HG02852 (cell line): Measurements from ENCODE around the gene BRMS1.
"Not testable (repeated sequence)": the region's sequence is repeated elsewhere in the genome, so short reads cannot be mapped to it uniquely, and the experiment has no call there.

ENCODE experiments used
- ATAC-seq: cut with Tn5 transposase; IDR thresholded peaks from one replicate; pipeline ENCODE4 v1.9.1; 2021; ENCODE audit warnings: mild to moderate bottlenecking, moderate library complexity; ENCODE audit not compliant: unreplicated experiment

Gene BRMS1

DNA sequence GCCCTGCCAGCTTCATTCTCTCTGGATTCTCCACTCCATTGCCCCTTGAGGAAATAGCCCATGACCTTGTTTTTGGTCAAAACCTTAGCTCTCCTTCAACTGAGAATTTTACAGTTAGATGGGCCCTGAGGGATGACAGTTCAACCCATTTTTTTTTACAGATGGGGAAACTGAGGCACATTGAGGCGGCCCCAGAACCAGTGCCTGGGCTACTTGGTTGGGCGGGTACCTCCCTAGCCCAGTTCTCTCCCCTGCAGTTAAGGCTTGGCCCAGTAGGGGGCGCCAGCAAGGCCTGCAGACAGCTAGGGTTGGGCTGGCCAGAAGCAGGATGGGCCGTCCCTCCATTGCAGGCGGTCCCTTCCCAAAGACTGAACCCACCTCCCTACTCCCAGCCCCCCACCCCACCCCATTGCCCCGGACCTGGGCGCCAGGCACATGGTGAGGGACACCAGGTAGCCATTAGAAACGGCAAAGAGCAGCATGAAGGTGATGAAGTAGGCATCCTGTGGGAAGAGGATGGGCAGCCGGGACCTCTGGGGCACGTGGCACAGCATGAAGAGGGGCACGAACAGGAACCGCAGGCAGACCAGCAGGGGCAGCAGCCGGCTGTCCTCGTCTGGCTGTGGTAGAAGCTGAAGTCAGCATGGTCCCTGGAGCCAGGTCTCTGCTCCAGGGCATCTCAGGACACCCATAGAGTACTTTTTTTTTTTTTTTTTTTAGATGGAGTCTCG is 19.1 kb upstream of the BRMS1 start:
- no peak for ATAC-seq

DNA sequence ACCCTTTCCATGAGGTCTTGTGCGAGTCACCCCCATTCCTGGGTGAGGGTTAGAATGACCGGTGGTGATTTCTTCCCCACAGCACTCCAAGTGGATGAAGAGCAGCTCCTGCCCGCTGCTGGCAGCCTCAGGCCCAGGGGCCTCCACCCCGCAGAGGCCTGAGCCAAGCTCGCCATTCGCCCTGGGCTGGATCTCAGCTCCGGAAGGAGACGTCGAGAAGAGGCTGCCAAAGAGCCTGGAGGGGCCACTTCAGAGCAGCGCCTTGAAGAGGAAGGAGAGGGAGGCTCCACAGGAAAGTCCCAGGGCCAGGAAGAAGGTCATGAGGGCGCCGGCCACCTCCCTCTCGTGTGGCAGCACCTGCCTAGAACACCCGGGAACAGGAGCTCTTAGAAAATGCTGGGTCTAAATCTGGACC is 18.3 kb upstream of the BRMS1 start:
- ATAC-seq: no peak

DNA sequence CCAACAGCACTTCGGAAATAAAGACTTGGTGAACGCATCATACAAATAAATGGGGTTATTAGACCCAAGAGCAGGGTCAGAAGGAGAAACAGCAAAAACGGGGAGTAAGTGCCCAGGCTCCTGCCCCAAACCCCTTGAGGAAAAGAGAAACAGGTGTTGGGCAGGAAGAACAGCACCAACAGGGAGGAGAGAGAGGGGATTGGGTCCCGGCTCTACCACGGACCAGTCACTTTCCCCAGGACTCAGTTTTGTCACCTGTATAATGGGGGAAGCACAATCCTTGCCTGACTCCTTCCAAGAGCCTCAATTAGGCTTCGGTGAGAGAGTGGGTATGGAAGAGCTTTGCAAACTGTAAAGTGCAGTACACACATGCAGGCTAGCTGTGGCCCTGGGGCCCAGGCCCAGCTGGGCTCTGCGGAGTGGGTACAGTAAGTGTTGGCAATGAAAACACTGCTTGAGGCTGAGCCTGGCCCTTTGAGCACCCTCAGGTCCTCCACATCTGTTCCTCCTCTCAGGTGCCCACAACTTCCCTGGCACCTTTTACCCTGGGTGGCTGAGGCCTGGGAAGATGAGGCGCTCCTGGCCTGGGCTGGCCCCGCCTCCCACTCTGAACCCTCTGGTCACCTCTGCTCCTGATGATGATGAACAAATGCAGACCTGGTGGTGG is 17.7 kb upstream of the BRMS1 start:
- no peak for ATAC-seq

DNA sequence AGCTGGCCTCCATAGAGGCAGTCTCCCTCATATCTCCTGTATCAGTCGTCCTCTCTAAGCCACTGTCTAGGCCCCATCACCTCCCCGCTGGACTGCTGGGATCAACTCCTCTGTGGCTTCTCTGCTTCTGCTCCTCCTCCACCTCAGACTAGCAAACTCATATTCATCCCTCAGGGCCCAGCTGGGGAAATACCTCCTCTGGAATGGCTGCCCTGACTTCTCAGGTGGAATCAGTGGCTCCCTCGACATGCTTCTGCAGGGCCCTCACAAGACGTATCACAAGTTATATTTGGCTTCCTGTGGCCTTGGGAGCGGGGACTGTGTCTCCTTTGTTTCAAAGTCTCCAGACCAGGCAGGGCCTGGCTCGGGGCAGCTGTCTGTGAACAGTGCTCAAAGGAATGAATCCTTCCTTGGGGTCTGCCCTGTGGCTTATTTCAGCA is 16.6 kb upstream of the BRMS1 start:
- ATAC-seq: no peak

DNA sequence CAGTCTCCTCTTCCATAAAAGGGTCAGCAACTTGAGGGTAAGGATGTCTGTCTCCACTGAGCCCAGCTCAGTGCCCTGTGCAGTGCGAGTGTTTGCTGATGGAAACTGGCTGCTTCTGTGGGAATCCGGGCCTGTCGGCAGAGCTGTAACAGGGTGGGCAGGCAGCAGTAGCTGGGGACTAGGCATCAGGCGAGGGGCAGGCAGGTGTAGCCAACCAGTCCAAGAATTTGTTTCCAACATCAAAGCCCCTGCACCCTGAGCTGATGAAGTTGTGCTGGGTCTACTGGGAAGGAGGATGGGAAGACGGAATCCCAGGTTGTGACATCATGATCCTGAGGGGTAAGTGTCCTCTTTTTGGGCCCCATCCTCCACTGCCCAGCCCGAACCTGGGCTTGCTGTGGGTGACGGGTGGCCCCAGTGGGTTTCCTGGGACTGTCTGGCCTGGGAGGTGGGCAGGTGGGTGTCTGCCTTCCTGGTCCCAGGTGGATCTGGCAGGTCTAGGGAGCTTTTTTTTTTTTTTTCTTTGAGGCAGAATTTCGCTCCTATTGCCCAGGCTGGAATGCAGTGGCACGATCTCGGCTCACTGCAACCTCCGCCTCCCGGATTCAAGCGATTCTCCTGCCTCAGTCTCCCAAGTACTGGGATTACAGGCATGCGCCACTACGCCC is 15.6 kb upstream of the BRMS1 start:
- ATAC-seq: no peak

DNA sequence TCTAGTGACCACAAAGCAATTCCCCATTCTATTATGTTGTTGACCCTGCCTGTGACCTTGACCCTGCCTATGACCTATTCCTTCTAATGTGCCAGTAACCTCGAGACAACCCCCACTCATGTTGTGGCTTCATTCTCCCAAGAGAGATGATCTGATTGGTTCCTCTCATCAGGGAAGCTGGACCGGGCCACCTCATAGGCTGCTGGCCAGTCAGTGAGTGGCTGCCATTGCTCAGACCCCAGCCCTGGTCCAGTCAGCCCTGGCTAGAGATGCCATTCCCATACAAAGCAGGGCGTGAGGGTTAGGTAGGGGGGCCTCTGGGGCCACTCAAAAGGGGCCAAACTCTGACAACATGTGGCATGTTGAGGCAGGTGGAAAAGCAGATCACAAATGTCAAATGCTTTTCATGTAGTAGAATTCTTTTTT is 14.8 kb upstream of the BRMS1 start:
- no peak for ATAC-seq

DNA sequence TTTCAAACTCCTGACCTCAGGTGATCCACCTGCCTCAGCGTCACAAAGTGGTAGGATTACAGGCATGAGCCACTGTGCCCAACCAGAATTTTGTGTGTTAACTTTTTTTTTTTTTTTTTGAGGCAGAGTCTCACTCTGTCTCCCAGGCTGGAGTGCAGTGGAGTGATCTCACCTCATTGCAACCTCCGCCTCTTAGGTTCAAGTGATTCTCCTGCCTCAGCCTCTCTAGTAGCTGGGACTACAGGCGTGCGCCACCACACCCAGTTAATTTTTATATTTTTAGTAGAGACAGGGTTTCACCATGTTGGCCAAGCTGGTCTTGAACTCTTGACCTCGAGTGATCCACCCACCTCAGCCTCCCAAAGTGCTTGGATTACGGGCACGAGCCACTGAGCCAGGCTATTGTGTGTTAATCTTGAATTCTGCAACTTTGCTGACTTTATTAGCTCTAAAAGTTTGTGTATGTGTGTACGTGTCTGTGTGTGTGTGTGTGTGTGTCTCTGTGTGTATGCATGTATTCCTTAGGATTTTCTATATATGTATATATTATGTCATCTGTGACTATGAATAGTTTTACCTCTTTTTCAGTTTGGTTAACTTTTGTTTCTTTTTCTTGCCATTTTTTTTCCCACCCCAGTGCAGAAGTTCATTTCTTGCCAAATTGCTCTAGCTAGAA is 5.8 kb upstream of the BRMS1 start:
- not testable (repeated sequence) for ATAC-seq

DNA sequence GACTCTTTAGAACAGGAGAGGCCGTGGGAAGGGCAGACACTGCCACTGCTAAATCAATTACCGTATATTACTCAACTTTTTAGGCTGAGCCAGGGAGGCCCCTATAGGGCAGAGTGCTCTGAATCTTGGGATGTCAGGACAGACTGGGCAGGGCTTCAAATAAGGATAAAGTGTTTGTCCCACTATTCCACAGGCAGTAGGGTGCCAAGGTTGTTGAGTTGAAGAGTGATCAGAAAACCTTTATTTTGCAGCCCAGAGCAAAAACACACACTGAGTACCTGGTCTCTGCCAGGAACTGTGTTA is 4.1 kb upstream of the BRMS1 start:
- no peak for ATAC-seq

DNA sequence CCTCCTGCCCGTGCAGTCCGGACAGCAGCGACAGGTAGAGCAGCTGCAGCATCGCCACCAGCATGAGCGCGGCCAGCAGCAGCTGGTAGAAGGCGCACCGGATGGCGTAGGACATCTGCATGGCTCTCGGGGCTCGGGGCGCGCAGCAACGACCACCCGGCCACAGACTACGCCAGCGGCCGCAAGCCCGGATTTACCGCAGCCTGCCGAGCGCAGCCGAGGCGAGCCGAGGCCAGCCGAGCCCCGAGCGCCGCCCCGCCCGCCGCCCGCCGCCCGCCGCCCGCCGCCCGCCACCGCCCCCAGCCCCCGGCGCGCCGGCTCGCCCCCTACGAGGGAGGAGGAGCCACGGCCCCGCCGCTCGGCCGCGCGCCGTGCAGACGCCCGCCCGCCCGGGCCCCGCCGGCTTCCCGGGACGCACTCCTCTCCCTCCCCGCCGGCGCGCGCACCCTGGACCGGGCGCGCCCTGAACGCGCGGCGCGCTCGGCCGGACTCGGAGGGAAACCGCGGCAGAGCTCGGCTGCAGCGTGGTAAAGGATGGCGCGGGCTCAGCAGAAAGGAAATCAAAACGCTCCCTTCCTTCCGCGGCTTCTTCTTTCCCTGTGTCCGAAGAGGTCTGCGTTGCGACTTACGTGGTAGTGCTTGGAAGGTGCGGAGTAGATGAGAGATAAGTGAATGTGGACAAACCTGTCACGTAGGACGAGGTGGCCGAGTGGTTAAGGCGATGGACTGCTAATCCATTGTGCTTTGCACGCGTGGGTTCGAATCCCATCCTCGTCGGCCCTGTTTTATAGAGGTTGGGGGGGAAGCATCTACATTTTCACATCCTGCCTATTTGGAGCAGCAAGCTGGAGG is 2.7 kb upstream of the BRMS1 start, which contains the start of gene B4GAT1:
B4GAT1 (minus strand) TSS at position 205 of the 852 bp plus-strand sequence; CDS start at position 121, 84 bp downstream.
- ATAC-seq: peak; percentile 33

DNA sequence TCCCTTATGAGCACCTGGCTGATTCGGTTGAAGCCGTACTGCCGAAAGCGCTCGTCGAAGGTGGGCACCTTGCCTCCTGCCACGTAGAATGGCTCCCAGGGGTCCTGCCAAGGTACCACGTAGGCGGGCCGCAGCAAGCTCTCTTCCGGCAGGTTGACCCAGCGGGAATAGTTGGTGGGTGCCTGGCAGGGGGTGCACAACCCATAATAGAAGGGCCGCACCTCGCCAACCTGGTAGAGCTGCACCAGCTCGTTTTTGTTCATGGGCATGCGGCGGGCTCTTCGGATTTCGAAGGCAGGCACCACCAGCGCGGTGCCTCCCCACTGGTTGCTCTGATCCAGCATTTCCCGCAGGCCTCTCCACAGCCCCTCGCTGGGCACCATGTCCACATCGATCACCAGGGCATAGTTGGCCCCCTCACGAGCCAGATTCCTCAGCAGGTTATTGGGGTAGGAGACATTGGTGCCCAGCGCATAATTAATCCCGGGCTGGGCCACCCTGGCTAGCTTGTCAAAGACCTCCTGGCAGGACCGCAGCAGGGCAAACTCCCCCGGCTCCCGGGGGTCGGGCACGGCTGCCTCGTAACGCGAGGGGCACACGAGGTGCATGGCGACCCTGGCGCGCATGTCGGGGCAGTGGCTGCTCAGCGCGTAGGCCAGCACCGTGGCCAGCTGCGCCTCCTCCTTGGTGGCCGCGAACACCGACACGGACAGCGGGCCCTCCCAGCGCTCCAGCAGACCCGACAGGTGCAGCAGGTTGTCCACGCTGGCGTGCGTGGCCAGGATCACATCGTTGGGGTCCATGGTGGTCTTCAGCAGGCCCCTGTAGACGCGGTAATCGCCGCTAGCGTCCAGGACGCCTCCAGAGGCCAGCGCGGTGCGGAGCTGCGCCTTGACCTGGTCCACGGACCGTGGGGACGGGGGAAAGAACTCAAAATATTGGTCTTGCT is 1.8 kb upstream of the BRMS1 start:
- ATAC-seq: peak; percentile 3

DNA sequence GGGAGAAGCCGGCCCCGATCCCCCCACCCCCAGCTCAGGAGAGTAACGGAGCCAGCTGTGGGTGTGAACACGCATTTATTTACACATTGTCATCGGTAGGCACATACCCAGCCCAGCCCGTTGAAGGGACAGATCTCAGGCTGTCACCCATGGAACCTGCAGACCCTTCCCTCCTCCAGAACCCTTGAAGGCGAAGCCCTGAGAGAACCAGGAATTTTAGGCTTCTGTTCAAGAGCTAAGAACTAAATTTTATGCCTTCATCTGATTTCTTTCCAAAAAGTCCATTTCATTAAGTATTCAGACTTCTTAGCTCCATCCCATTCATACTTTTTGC is 379 bp upstream of the BRMS1 start:
- peak; percentile 5 for ATAC-seq

DNA sequence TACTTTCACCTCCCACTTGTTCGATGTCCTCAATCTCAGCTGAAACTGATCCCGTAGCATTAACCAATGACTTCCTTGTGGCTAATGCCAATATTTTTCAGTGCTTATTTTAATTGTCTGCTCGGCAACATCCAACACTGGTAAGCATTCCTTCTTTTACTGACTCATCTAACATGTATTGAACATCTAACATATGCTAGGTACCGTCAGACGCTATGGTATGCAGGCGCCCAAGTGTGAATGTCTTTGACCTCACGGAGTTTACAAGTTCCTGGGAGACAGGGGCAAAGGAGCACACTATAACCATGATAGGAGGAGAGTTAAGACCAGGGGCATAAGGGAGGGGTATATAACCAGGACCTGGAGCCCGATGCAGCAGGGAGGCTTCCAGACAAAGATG is 1.7 kb downstream of the BRMS1 start:
- no peak for ATAC-seq

DNA sequence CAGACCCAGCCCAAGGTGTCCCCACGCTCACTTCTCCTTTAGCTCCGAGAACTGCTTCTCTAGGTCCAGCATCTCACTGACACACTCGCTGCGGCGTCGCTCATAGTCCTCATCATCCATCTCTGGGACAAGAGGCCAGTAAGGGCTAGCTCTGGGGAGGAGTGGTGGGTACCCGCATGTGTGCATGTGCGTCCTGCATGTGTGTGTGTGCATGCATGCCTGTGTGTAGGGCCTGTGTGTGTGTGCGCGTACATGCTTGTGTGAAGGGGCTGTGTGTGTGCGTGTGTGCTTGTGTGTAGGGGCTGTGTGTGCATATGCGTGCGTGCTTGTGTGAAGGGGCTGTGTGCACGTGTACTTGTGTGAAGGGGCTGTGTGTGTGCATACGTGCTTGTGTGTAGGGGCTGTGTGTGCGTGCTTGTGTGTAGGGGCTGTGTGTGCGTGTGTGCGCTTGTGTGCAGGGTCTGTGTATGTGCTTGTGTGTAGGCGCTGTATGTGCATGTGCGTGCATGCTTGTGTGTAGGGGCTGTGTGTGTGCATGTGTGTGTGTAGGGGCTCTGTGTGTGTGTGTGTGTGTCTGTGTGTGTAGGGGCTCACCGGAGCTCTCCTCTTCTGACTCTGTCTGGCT is 3.3 kb downstream of the BRMS1 start:
- no peak for ATAC-seq

DNA sequence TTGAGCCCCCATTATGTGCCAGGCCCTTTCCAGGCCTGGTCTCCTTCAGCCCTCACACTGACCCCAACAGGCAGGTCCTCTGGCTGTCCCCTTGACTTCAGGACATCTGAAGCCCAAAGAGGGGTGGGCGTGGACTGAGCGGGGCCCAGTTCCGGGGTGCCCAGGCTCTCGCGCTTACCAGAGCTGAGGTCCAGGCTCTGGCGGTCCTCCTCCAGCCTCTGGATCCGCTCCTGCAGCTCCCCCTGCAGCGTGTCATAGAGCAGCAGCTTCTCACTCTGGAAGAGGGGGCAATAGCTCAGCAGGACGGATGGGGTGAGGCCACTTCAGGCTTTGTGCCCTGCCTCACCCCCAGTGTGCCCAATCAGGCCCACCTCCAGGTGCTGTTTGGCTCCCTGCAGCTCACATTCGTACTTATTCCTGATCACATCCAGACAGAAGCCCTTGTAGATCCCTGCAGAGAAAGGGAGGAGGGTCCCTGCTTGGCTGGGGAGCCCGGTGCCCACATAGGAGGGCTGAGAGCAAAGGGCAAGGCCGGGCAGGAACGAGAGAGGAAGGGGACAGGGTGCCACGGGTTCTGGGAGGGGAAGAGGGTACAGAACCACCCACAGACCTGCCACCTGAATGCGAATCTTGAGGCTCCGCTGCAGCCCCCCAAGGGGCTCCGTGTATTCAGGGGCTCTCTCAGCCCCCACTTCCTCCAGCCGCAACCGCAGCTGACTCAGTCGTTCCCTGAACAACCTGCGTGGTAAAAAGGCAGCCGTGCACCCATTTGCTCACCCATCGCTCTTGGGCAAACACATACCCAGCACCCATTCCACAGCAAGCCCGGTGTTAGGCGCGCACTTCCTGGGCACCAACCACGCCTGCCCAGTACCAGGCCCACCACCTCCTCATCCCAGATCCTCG is 4.1 kb downstream of the BRMS1 start:
- ATAC-seq: no peak

DNA sequence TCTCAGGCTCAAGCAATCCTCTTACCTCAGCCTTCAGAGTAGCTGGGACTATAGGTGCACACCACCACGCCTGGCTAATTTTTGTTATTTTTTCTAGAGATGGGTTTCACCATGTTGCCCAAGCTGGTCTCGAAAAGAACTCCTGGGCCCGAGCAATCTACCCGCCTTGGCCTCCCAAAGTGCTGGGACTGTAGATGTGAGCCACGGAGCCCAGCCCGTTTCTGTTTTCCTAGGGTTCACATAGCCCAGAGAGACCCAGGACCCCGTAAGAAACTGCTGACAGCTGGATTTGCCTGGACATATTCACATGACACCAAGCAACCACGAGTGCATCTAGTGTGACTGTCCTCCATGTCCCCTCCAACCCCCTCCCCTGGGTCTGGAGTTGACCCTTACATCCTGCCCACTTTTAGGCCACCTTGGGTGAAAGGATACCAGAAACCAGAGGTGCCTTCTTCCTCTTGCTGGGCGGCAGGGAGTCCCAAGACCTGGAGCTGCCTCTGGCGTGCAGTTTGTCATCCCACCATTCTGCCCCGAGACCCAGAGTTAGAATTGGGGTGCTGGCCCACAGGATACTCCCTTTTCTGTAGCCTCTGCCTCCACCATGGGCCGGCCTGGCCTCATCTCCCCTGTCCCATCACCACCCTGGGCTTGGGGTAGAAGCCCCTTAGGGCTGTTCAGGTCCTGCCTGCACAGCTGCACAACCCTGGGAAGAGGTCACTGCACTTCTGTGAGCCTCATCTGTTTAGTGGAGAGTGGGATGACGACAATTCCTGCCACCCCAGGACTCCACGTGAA is 5.0 kb downstream of the BRMS1 start:
- ATAC-seq: no peak

DNA sequence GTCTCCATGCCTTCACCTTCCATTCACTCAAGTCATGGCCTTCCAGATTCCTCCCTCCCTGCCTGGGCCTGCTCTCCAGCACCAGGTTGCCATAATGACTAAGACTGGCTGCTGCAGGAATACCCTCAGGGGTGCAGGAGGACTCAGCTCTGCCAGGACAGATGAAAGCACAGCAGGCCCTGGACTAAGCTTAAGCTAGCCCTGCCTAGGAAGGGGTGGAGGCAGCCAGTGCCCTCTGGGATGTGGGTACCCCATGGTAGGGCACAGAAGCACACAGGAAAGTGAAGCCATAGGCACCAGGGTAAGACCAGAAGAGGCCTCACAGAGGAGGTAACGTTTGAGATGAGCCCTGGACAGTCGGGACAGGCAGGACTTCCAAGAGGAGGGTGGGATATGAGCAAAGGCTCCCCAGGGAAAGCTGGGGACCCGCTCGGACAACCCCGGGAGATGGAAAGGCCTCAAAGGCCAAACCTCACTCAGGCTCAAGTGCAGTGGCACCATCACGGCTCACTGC is 5.7 kb downstream of the BRMS1 start:
- ATAC-seq: no peak
